Endodermal cell (in vitro differentiated cells): ENCODE results near the gene MRPS16. TPM values are rescaled to one million over a fixed set of nuclear protein-coding genes. Genes with fewer than 3 reads are reported as not detected.
A peak's percentile ranks its signal among the peaks of the same experiment; 100 is the strongest.

Source experiments
- DNase-seq: peaks from one replicate; pipeline ENCODE4 v3.0.0-alpha.2; 2017
- H3K27ac ChIP-seq: 2 replicates; pipeline ENCODE4 v1.5.1; 2013; ENCODE audit warnings: mild to moderate bottlenecking, low read depth, low read length, moderate library complexity
- H3K27me3 ChIP-seq: 2 replicates; pipeline ENCODE4 v1.6.1; 2013; ENCODE audit warnings: mild to moderate bottlenecking, low read length, moderate library complexity; ENCODE audit not compliant: insufficient read depth, control insufficient read depth, poor library complexity, severe bottlenecking
- H3K36me3 ChIP-seq: 2 replicates; pipeline ENCODE4 v1.7.0; 2013; ENCODE audit warnings: mild to moderate bottlenecking, low read length, moderate library complexity; ENCODE audit not compliant: control insufficient read depth, insufficient read depth
- H3K4me1 ChIP-seq: one replicate; pipeline ENCODE4 v1.7.0; 2013; ENCODE audit warnings: low read length; ENCODE audit not compliant: control insufficient read depth, insufficient read depth
- H3K4me3 ChIP-seq: 2 replicates; pipeline ENCODE4 v1.5.1; 2013; ENCODE audit warnings: mild to moderate bottlenecking, low read length, moderate library complexity
- H3K9ac ChIP-seq: 2 replicates; pipeline ENCODE4 v1.6.1; 2013; ENCODE audit warnings: mild to moderate bottlenecking, low read length, moderate library complexity; ENCODE audit not compliant: poor library complexity, severe bottlenecking; ENCODE audit errors: extremely low read depth
- H3K9me3 ChIP-seq: 2 replicates; pipeline ENCODE4 v1.6.1; 2013; ENCODE audit warnings: mild to moderate bottlenecking, low read length, moderate library complexity; ENCODE audit not compliant: control insufficient read depth
- H3K27ac Mint-ChIP-seq: 2 replicates; pipeline ENCODE4 v1.8.0; 2020; ENCODE audit warnings: mixed read lengths
- H3K27me3 Mint-ChIP-seq: 2 replicates; pipeline ENCODE4 v1.8.0; 2021; ENCODE audit warnings: mild to moderate bottlenecking, mixed read lengths; ENCODE audit not compliant: insufficient read depth
- H3K36me3 Mint-ChIP-seq: 2 replicates; pipeline ENCODE4 v1.8.0; 2020; ENCODE audit warnings: low read depth, mixed read lengths
- H3K4me1 Mint-ChIP-seq: 2 replicates; pipeline ENCODE4 v1.8.0; 2020; ENCODE audit warnings: mixed read lengths
- H3K4me3 Mint-ChIP-seq: 2 replicates; pipeline ENCODE4 v1.8.0; 2020; ENCODE audit warnings: mild to moderate bottlenecking, moderate library complexity, mixed read lengths
- H3K9me3 Mint-ChIP-seq: 2 replicates; pipeline ENCODE4 v1.8.0; 2020; ENCODE audit warnings: mild to moderate bottlenecking, mixed read lengths
- CTCF ChIP-seq: fragments of 200-600 bp; sonication (generic); conservative IDR thresholded peaks from 2 replicates; pipeline ENCODE4 v1.5.0; 2021; ENCODE audit warnings: antibody characterized with exemption, mild to moderate bottlenecking
- WGBS, 2 experiments: methylation state at CpG; one replicate each; pipeline versions ENCODE4 v1.1.5 to v1.1.7; 2013; ENCODE audit warnings: missing lambda C conversion rate in 2 of 2, mixed read lengths in 1 of 2; ENCODE audit not compliant: insufficient coverage in 1 of 2, insufficient read length in 1 of 2; 5-methylcytosine and 5-hydroxymethylcytosine counted together
- total RNA-seq, 2 donors: library from RNA; stranded (reverse); fragmentation: NEBNext Ultra II Directional in 1 of 2; extraction: Animal tissue kit (Norgen Biotek cat#: 25700) in 1 of 2; gene quantifications; 2 replicates in 1 of 2; 3 replicates in 1 of 2; pipeline ENCODE4 v1.2.1, GENCODE V29; 2021

Gene MRPS16
- total RNA-seq, 2 donors from 2014 or later, result 100.0 to 104 TPM

- H3K4me1 ChIP-seq, result no peaks in the 10 kb centered on the region
- no peak for DNase-seq
- WGBS, 2 experiments, result 92 to 93% methylated on average over 3 of the region's 3 CpGs
- H3K27me3 Mint-ChIP-seq, result no peaks in the 10 kb centered on the region
- H3K4me3 Mint-ChIP-seq, result no peak overlapping the region
- H3K27ac ChIP-seq, result no peak overlapping the region
- peaks cover 30% of the 10 kb centered on the region for H3K9me3 ChIP-seq
- no peak for TF ChIP-seq CTCF
- H3K27me3 ChIP-seq, result no peaks in the 10 kb centered on the region
- peaks cover 66% of the 10 kb centered on the region for H3K36me3 Mint-ChIP-seq
- H3K9ac ChIP-seq, result no peak overlapping the region
- peaks cover 32% of the 10 kb centered on the region for H3K9me3 Mint-ChIP-seq
- H3K36me3 ChIP-seq, result peaks cover 19% of the 10 kb centered on the region
- peak overlapping the region; percentile 45 for H3K4me3 ChIP-seq
- no peak overlapping the region for H3K27ac Mint-ChIP-seq
- H3K4me1 Mint-ChIP-seq, result no peaks in the 10 kb centered on the region
These were observed 47.4 kb downstream of the MRPS16 start for GRCh38 chr10:73205081-73205480.

Other genes with a start within 250 kb of the MRPS16 start
- gene P4HA1, start 155.8 kb downstream of the MRPS16 start, total RNA-seq, result 10 to 100 TPM; 45.1 to 46.9 TPM
- gene NUDT13, start 142.2 kb downstream of the MRPS16 start, total RNA-seq, result 1 to 10 TPM; 3.3 to 3.9 TPM
- gene ECD, start 84.6 kb downstream of the MRPS16 start, total RNA-seq, result 10 to 100 TPM; 38.4 to 40.7 TPM
- 10 to 100 TPM; 29.1 to 29.2 TPM for gene FAM149B1, start 84.5 kb downstream of the MRPS16 start, total RNA-seq
- 10 to 100 TPM; 33.3 to 37.1 TPM for gene DNAJC9, start 5.4 kb downstream of the MRPS16 start, total RNA-seq
- gene CFAP70, start 106.2 kb upstream of the MRPS16 start, total RNA-seq, result under 1 TPM; 0.58 to 0.77 TPM
- gene ANXA7, start 161.4 kb upstream of the MRPS16 start, total RNA-seq, result 10 to 100 TPM; 69.2 to 82.3 TPM
- gene MSS51, start 180.9 kb upstream of the MRPS16 start, total RNA-seq, result 1 to 10 TPM; 3.9 to 4.0 TPM
- 10 to 100 TPM; 39.2 to 40.2 TPM for gene PPP3CB, start 243.4 kb upstream of the MRPS16 start, total RNA-seq